HCT116 (cell line): ENCODE measurements around the gene HIPK2.

Source experiments
- CBX3 ChIP-seq: IDR thresholded peaks from 2 replicates; pipeline ENCODE4 v1.6.1; 2012; ENCODE audit warnings: low read depth
- CTCF ChIP-seq, 3 experiments: fragments of 200-600 bp in 1 of 3; sonication (generic) in 1 of 3; IDR thresholded peaks in 2 of 3; conservative IDR thresholded peaks in 1 of 3; 2 replicates each; pipeline ENCODE4 v1.5.1; 2012 to 2017; ENCODE audit warnings: low read depth in 2 of 3, low read length in 2 of 3, antibody characterized with exemption in 1 of 3, borderline replicate concordance in 1 of 3, control low read depth in 1 of 3, mild to moderate bottlenecking in 1 of 3, mixed read lengths in 1 of 3, mixed run types in 1 of 3, moderate library complexity in 1 of 3; ENCODE audit not compliant: insufficient read depth in 1 of 3
- EGR1 ChIP-seq: IDR thresholded peaks from 2 replicates; pipeline ENCODE4 v1.6.1; 2012; ENCODE audit warnings: low read depth
- ELF1 ChIP-seq: IDR thresholded peaks from 2 replicates; pipeline ENCODE4 v1.6.1; 2012; ENCODE audit warnings: low read depth, borderline replicate concordance
- EZH2 ChIP-seq: fragments of 200-600 bp; sonication (generic); IDR thresholded peaks from 2 replicates; pipeline ENCODE4 v1.6.1; 2017; ENCODE audit warnings: antibody characterized with exemption, mixed run types
- EZH2phosphoT487 ChIP-seq: fragments of 200-600 bp; IDR thresholded peaks from 2 replicates; pipeline ENCODE4 v1.6.1; 2018; ENCODE audit warnings: antibody characterized with exemption, borderline replicate concordance
- POLR2A ChIP-seq: IDR thresholded peaks from 2 replicates; pipeline ENCODE4 v1.7.0; 2011; ENCODE audit warnings: borderline replicate concordance; ENCODE audit not compliant: insufficient read depth, insufficient read length; ENCODE audit errors: extremely low read depth
- POLR2AphosphoS5 ChIP-seq: IDR thresholded peaks from 2 replicates; pipeline ENCODE4 v1.6.1; 2011; ENCODE audit warnings: mild to moderate bottlenecking, low read depth, low read length, moderate library complexity
- RAD21 ChIP-seq: IDR thresholded peaks from 2 replicates; pipeline ENCODE4 v1.6.1; 2012; ENCODE audit warnings: low read depth, mild to moderate bottlenecking
- REST ChIP-seq: IDR thresholded peaks from 2 replicates; pipeline ENCODE4 v1.6.1; 2012; ENCODE audit warnings: low read depth
- SP1 ChIP-seq: IDR thresholded peaks from 2 replicates; pipeline ENCODE4 v1.6.1; 2012; ENCODE audit warnings: low read depth
- ZNF274 ChIP-seq: fragments of 200-500 bp; sonication (Bioruptor generic); IDR thresholded peaks from 2 replicates; pipeline ENCODE4 v1.6.1; 2014; ENCODE audit warnings: mild to moderate bottlenecking, low read depth, low read length, inconsistent platforms

GRCh38 chr7:139603282-139603681 is 174.5 kb downstream of the HIPK2 start:
- TF ChIP-seq ZNF274, result no peak
- no peak for TF ChIP-seq EZH2
- no peak for TF ChIP-seq RAD21
- TF ChIP-seq POLR2A, result no peak
- no peak for TF ChIP-seq CTCF (IDR thresholded peaks at IDR 0.05 in 2 of 3, conservative IDR thresholded peaks at IDR 0.05 in 1 of 3; ENCODE audit: borderline replicate concordance in 1 of 3, insufficient read depth in 1 of 3, low read depth in 2 of 3, low read length in 2 of 3)
- no peak for TF ChIP-seq POLR2AphosphoS5
- TF ChIP-seq EZH2phosphoT487, result no peak
- no peak for TF ChIP-seq EGR1
- TF ChIP-seq SP1, result no peak
- no peak for TF ChIP-seq CBX3
- no peak for TF ChIP-seq ELF1
- no peak for TF ChIP-seq REST
